Measurements from ENCODE around the gene SEC61A2.

- no peak for TF ChIP-seq CTCF (conservative IDR thresholded peaks at IDR 0.05; ENCODE audit: low read length)
- TF ChIP-seq EZH2phosphoT487 (IDR thresholded peaks at IDR 0.05; ENCODE audit: borderline replicate concordance) = no peak
These were observed 31.2 kb downstream of the SEC61A2 start for GRCh38 chr10:12160664-12161063.
